Measurements from ENCODE around the gene CTNNA1. TPM values are rescaled to one million over a fixed set of nuclear protein-coding genes. Genes with fewer than 3 reads are reported as not detected.
A peak's percentile ranks its signal among the peaks of the same experiment; 100 is the strongest.

CTNNA1 gene
- total RNA-seq, 2 donors from 2014 or later = 259 to 314 TPM

DNA sequence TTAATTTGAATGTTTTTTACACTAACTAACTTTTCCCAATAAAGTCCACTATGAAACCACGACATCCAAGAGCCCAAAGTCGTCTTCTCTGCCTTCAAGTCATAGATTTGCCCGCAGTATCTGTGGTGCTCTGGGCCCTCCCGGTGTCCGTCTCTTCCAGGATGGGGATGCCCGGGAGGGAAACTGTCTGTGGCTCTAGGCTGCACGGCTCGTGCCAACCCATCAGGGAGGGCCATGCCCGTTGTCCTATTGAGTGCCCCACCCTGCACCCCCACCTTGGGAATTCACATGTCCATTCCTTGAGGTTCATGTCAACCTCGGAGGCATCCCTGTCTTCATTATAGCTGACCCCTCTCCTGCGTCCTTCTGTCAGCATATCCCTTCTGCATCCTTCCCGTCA is 181.7 kb downstream of the CTNNA1 start:
- DNase-seq = no peak
- ATAC-seq = no peak
- intact Hi-C loops (cut with DNase I) = no loop called here

DNA sequence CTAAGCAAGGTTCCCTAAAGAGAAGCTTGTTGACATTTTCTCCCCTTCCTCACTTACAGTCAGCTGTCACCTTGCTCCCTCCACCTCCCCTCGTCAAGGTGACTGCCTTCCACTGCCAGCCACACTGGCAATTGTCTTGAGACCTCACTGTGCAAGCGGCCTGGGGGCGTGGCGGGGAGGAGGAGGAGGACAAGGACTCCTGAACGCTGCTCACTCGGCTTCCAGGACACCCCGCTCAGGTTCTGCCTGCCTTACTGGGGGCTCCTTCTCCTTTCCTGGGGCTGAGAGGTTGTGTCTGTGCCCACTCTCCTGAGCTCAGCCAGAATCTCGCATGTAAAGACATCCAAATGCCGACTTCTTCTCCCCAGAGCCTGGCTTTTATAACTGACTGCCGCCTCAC is 182.2 kb downstream of the CTNNA1 start:
- intact Hi-C loops (cut with DNase I) = no loop called here
- no peak for DNase-seq
- ATAC-seq = no peak

DNA sequence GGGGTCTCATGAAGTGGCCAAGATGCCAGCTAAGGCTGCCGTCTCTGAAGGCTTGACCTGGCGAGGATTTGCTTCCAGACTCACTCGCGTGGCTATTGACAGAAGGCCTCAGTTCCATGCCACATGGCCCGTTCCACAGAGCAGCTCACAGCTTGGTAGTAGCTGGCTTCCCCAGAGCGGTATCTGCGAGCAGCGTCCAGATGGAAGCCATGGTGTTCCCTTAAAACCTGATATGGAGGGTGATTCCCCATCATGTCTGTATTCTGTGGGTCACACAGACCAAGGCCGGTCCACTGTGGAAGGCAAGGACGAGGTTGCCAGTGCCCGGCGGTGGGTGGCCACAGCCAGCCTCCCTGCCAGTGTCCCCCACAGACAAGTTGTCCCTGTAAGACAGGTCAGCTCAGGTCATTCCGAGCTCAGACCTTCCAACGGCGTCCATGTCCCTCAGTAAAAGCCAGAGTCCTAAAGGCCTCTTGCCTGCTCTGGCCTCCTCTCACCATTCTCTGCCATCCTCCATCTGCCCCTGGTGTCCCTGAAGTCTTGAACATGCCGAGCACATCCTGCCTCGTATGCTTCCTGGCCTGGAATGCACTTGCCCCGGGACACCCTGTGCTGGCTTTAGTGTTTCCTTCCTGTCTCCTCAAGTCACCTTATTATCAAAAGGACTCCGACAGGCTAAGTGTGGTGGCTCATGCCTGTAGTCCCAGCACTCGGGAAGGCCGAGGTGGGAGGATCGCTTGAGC is 183.2 kb downstream of the CTNNA1 start:
- no peak for DNase-seq

DNA sequence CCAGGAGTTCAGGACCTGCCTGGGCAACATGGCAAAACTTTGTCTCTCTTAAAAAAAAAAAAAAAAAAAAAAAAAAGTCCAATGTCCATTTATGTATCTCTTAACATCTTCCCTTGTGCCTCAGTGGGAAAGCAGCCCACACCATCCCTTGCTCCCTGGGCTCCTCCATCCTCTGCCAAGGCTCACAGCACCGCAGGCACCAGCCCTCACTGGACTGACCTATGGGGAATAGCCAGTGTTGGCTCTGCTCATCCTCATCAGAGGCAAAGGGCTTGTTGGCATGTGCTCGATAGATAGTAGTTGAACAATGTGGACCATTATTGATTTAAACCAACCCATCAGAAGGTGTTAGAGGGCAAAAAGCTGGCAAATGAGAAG is 183.7 kb downstream of the CTNNA1 start:
- peak; percentile 19 to 28 for ATAC-seq
- DNase-seq = no peak
- intact Hi-C loops (cut with DNase I) = no loop called here

More for the DNA sequence above, 183.2 kb downstream of the CTNNA1 start:
- intact Hi-C loops (cut with DNase I) = no loop called here
- ATAC-seq = peak; percentile 53 to 55

DNA sequence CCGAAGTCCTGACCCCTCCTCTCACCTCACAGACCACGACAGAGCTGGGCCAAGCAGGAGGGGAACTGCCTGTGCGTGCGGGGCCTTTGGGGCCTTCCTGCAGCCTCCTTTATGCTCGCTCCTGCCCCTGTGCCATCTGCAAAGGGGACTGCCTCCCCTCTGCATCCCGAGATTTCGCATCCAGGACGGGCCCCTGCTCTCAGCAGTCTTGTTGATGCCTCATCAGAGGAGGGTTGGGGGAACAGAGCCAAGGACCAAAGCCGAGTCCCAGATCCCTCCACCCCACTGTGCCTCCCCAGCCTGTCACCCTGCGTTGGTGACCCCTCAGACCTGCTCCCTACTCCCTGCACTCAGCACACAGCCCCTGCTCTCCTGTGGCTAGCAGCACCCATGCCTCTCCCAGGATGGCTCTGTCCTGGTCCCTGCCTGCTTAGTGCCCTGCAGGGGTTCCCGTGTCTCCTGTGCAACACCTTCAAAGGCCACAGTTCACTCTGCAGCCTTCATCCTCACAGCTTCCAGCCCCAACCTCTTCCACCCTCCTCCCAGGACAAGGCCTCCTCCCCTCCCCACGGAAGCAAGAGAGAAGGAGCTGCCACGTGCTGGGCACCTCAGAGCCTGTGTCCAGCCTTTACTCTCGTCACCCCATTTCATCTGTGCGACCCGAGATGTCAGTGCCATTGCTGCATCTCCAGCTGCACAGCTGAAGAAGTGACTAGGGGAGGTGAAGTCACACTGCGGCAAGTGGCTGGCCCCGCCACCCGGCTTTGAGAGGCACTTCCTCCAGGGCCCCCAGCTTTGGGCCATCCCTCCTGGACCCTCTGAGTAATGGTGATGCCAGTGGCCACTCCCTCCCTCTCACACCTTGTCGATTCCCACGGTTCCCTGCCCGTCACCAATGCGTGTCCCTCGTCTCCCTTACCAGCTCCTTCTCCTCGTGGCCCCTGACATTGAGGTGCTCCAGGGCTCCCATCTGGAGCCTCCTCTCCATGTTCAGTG is 184.5 kb downstream of the CTNNA1 start:
- no peak for DNase-seq
- intact Hi-C loops (cut with DNase I) = no loop called here
- ATAC-seq = peak in 1 of 2 donors; percentile 7

DNA sequence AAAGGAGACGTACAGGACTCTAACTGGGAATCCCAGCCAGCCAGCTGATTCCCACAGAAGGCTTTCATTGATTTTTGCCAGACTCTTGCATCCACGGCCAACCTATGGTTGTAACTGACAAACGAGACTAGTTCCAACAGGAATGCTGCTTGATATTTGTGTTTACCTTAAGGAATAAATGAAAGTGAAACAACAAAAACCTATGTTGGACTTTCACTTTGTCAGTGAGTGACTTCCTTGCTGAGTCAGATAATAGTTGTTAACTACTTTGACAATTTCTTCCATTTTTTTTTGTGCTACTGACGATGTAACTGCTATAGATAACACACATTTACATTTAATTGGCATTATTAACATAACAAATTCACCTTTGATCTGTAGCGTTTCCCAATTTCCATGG is 185.3 kb downstream of the CTNNA1 start:
- intact Hi-C loops (cut with DNase I) = no loop called here
- DNase-seq = no peak
- ATAC-seq = no peak

DNA sequence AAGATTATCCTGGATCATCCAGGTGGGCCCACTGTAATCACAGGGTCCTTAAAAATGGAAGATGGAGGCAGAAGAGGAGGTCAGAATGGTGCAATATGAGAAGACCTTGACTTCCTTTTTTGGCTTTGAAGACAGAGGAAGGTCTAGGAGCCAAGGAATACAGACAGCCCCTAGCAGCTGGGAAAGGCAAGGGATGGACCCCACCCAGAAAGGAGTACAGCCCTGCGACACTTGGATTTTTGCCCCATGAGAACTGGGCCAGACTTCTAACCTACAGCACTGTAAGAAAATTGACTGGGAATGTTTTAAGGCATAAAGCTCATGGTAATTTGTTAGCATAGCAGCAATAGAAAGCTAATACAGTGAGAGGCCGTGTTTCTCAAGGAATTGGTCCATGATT is 188.8 kb downstream of the CTNNA1 start:
- intact Hi-C loops (cut with DNase I) = no loop called here
- DNase-seq = no peak
- ATAC-seq = no peak

DNA sequence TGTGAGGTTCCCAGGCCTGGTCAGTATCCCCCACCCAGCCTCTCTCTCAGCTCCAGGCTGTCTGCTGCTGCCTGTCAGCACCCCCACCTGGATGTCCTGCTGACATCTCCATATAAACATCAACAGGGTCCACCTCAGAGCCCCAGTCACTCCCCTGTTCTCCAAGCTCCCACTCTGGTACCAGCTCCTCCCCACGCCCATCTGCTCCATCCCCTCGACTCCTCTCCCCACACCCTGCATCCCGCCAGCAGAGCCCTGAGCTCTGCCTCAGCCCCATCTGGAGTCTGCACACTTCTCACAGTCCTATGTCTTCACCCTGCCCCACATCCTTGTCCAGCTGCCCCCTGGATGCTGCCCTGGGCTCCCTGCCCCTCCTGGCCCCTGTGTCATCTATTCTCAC is 189.6 kb downstream of the CTNNA1 start:
- ATAC-seq (no peak), DNase-seq (no peak)
- intact Hi-C loops (cut with DNase I) = no loop called here

DNA sequence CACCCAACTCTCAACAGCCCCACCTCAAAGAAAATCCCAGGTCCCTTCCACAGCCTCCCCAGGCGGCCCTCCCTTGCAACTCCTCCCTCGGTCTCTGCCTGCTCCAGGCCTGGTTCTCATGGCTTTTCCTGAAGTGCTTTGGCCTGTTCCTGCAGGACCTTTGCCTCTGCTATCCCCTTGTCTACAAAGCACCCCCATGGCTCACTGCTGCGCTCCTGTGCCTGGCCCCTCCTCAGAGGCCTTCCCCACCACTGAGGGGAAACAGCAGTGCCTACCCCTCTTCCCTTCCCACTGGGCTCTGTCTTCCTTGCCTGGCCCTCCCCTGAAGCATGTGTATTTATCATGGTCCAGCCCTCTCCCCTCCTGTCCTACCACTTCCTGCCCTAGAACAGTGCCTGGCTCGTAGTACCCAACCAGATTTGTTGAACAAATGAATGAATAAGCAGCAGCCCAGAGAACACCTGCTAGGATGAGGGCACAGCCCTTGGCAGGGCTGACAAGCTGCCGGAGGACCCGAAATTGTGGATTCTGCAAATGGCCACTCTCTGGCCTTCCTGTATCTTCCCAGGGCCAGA is 190.5 kb downstream of the CTNNA1 start:
- DNase-seq (no peak), ATAC-seq (no peak)
- intact Hi-C loops (cut with DNase I) = no loop called here

DNA sequence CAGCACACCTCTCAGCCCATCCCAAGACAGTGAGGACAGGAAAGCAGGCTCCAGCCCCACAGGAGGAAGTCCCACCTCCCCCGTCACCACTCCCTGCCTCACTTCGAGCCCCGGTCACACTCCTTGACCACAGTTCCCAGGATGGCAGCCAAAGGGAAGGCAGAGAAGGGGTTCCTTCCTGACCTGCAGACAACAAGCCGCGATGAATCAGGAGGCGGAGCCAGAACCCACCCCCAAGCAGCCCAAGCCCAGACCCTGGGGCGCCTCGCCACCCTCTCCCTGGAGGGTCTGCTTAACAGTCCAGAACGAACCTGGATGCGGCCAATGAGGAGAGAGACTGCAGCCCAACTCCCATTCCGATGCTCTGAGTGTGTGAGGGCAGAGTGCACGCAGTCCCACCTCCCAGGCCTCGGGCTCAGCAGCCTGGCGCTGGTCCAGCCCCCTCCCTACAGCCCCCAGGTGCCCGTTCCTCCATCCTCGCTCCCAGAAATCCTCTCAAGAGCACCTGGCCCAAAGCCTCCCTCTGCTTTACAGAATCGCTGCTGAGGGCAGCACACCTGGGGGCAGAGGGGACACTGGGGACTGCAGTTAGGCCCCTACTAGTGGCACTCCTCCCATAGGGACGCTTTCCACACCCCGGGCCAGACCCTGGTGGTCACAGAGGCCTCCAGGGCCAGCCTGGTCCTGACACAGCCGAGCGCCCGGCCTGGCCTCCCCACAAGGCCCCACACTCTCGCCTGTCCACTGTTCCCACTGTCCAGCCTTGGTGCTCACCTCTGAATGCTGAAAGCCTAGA is 191.5 kb downstream of the CTNNA1 start:
- ATAC-seq (no peak), DNase-seq (no peak)
- intact Hi-C loops (cut with DNase I) = no loop called here

DNA sequence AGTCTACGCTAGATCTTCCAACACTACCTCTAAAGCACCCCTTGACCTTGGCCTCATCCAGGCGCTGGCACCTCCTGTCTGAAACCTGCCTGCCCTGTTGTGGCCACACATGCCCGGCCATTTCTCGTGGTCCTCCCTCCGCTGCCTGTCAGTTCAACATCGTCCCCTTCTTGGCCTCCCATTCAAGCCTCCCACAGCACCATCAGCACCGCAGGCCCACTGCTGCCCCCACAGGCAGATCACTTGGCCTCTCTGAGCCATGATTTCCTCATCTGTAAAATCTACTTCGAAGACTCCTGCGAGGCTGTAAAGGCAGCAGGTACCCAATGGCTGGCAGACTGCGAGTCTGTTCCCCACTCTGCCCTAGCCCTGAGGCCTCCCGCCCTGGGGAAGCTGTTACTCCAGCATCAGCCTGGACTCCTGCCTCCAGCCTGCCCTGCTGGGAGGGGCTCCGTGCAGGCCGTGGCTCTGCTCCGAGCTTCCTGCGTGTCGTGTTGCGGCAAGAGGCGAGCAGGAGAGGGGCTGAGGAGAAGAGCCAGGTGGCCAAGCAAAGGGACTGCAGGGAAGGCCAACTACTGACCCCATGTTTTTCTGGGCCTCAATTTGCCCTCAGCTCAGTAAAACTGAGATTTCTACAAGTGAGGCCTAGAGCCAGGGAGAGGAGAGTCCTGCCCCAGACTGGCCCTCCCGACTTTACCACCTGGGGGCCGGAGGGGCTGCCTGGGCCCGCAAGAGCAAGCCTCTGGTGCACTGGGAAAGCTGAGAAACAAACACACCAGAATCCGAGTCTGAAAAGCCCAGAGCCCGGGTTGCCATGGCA is 192.4 kb downstream of the CTNNA1 start:
- no peak for DNase-seq
- intact Hi-C loops (cut with DNase I) = no loop called here
- ATAC-seq = no peak

DNA sequence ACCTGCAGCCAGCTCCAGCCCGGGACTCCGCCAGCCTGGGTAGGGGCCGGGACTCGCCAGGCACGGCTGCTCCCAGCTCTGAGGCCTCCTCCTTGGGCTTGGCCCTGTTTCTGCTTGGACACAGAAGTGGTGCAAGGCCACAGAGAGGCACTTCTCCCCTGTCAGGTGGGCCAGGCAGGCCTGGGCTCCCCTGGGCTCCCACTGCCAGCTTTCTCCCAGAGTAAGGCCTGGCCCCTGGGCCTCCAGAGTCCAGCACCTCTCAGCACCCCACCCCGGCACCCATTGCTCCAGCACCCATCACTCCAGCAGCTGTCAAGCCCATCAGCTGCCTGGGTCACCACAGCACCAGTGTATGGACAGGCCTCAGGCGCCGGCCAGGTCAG is 193.0 kb downstream of the CTNNA1 start:
- DNase-seq (no peak), ATAC-seq (no peak)
- intact Hi-C loops (cut with DNase I) = no loop called here

DNA sequence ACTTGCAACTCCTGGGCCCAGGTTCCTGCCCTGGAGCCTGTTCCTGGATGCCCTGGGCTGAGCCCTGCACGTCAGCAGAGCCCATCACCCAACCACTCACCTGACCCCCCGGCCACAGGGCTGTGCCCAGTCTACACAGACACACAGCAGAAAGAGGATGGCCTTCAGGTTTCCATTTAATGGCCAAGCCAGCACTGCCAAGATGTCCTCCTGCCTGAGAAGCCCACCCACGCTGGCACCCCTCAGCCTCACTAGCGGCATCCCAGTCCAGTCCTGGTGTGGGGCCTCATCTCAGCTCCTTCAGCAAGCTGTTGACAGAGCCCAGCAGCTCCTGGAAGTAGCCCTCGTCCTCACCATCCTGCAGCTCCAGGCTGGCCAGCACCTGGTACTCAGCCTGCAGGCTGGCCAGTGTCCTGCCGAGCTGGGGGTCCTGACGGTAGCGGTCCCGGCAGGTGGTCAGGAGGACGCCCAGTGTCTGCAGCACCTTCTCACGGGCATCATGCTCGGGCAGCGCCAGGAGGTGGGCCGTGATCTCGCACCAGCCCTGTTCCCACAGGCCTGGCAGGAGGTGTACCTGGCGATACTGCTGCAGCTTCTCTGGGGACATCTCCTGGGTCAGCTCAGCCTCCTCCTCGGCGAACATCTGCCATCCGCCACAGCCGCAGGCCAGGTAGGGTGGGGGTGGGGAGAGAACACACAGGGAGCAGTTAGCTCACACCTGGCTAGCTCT is 193.8 kb downstream of the CTNNA1 start:
- DNase-seq (no peak), ATAC-seq (no peak)
- intact Hi-C loops (cut with DNase I) = no loop called here

DNA sequence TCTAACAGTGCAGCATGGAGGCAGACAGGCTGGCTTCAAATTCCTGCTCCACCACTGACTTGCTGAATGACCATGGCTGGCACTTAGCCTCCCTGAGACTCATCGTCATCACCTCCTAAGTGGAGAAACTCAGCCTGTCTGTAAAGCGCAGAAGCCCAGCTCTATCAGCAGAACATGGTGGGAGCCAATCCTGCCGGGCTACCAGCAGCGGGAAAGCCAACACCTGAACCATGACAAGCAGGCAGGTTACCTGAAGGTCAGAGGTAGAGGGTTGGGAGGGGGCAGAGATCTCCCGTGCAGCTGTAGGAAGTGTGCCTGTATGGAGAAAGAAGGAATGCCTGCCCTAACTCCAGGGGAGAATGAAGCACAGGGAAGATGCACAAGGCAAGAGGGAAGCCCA is 194.6 kb downstream of the CTNNA1 start:
- intact Hi-C loops (cut with DNase I) = no loop called here
- DNase-seq (no peak), ATAC-seq (peak; percentile 10 to 12)

DNA sequence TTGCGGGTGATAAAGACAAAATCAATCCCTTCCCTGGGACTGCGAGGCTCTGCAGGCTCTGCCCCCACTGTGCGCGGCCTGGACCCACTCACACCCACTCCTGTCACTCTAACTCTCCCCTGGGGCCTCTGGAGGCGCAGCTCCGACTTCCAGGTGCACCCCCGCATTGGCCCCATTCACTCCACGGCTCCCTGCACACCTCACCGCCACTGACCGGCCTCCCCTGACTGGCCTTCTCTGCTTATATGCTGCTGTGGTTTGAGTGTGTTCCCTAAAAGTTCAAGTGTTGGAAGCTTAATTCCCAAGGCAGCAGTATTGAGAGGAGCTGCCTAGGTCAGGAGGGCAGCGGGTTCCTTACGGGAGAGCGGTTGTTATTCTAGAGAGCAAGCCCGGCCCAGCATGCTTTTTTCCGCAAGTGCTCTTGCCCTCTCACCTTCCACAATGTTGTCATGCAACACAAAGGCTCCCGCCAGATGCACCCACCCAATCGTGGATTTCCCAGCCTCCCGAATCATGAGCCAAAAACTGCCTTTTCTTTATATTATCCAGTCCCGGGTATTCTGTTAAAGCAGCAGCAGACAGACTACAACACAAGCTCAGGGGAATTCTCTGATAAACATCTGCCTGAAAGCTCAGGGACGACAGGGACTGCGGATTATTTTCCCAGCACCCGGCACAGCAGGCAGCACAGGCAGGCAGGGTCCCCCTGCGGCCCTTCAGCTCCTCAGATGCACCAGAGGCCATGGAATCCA is 195.4 kb downstream of the CTNNA1 start:
- intact Hi-C loops (cut with DNase I) = no loop called here
- DNase-seq (no peak), ATAC-seq (no peak)

DNA sequence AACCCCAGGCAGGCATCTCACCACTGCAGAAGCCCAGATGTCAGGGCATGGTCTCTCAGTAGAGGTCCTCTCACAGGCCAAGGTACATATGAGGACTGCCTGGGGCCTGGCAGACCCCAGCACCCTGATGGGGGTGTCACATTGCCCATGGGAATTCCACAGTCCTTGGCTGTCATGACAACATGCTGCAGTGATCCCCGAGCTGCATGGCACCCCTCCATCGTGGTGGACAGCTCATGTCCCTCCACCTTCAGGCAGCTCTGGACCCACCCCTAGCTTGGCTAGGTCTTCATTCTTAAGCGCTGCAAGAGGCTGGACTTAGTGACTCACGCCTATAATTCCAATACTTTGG is 196.0 kb downstream of the CTNNA1 start:
- intact Hi-C loops (cut with DNase I) = no loop called here
- no peak for ATAC-seq
- DNase-seq = no peak

DNA sequence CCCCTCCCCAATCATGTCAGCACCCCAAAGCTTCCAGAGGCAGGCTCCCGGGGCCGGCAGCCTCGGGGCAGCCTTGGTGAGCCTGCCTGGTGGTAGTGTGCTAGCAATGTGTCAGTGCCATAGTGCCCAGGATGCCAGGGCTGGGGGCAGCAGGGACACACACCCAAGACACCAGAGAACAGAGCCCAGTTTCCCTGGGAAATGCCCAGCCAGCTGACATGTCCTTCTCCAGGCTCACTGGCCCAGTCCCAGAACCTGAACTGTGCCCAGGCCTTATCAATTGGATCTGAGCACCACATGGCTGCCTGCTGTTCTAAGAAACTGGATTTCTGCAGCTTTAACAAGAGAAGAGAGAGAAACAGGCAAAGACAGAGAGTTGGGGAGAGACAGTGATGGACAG is 196.8 kb downstream of the CTNNA1 start:
- intact Hi-C loops (cut with DNase I) = no loop called here
- no peak for ATAC-seq

More for the DNA sequence above, 196.8 kb downstream of the CTNNA1 start:
- no peak for DNase-seq

All from left cardiac atrium (tissue), 4 donors.